ENCODE data around the gene IKZF5.

Gene IKZF5

GRCh38 chr10:122980209-122981065 is 28.2 kb downstream of the IKZF5 start, which contains the start of gene PSTK:
Gene PSTK, plus strand, starts transcription at chr10:122980401. Its CDS starts 79 bp downstream, at chr10:122980480.
- peak; percentile 93 for DNase-seq

- DNase-seq = no peak
These were observed 34.0 kb downstream of the IKZF5 start for GRCh38 chr10:122974543-122975064.

- peak; percentile 4 for DNase-seq
These were observed 34.6 kb downstream of the IKZF5 start for GRCh38 chr10:122974023-122974422.

- no peak for DNase-seq
These were observed 39.9 kb downstream of the IKZF5 start for GRCh38 chr10:122968698-122969097.

GRCh38 chr10:122966879-122967278 is 41.7 kb downstream of the IKZF5 start:
- no peak for DNase-seq

- DNase-seq = no peak
These were observed 46.2 kb downstream of the IKZF5 start for GRCh38 chr10:122962405-122962804.

GRCh38 chr10:122957474-122957873 is 51.1 kb downstream of the IKZF5 start:
- DNase-seq = no peak

GRCh38 chr10:122955892-122956291 is 52.7 kb downstream of the IKZF5 start:
- no peak for DNase-seq

- DNase-seq = no peak
These were observed 53.9 kb downstream of the IKZF5 start for GRCh38 chr10:122954731-122955050.

- DNase-seq = peak; percentile 99
These were observed 54.5 kb downstream of the IKZF5 start, which contains the start of gene C10orf88 for GRCh38 chr10:122953902-122954730. Gene C10orf88, minus strand, starts transcription at chr10:122954227. Its CDS starts 49 bp downstream, at chr10:122954178.

GRCh38 chr10:122949296-122949695 is 59.3 kb downstream of the IKZF5 start:
- DNase-seq = no peak
